Measurements from ENCODE around the gene GRM3. TPM values are rescaled to one million over a fixed set of nuclear protein-coding genes. Genes with fewer than 3 reads are reported as not detected.

The GRM3 gene
- total RNA-seq, 1 donor from 2014 or later = not detected

DNA sequence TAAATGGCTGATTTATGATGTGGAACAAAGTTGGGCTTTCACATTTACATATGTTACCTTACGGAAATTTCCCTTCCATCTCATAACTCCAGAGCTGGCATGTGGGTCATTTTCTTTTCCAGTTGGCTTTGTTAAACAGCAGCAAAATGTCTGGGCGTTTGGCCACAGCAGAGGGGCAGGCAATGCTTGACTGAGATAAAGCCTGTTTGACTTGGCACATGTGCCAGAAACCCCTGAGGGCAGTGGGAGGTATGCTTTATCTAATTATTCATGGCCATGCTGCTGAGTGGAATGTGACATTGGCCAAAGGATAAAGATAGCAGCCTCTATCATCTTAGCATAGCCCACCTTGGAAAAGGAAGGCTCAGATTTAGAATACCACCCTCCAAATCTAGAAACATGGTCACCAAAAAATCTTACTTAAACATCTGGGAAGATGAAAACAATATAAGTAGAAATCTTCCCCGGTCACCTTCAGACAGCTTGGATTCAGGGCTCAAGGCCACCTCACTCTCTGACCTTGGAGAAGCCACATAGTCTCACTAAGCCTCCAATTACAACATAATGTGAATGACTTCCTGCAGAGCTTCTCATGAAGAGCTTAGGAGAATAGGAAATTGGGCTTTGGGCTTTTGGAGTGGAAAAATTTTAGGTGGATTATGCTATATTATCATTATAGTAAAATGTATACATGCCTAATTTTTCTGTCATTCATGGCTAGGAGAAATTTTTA, 101.5 kb downstream of the GRM3 start:
- no peak overlapping the region for H3K27ac ChIP-seq (replicated peaks)
- DNase-seq = no peak
- no peaks in the 10 kb centered on the region for H3K9me3 ChIP-seq (replicated peaks)
- H3K4me1 ChIP-seq = no peaks in the 10 kb centered on the region
- TF ChIP-seq, protein P1, sequence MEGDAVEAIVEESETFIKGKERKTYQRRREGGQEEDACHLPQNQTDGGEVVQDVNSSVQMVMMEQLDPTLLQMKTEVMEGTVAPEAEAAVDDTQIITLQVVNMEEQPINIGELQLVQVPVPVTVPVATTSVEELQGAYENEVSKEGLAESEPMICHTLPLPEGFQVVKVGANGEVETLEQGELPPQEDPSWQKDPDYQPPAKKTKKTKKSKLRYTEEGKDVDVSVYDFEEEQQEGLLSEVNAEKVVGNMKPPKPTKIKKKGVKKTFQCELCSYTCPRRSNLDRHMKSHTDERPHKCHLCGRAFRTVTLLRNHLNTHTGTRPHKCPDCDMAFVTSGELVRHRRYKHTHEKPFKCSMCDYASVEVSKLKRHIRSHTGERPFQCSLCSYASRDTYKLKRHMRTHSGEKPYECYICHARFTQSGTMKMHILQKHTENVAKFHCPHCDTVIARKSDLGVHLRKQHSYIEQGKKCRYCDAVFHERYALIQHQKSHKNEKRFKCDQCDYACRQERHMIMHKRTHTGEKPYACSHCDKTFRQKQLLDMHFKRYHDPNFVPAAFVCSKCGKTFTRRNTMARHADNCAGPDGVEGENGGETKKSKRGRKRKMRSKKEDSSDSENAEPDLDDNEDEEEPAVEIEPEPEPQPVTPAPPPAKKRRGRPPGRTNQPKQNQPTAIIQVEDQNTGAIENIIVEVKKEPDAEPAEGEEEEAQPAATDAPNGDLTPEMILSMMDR (IDR thresholded peaks at IDR 0.05; ENCODE audit: borderline replicate concordance) = no peak
- intact Hi-C loops (cut with micrococcal nuclease) = no loop called here
- no peaks in the 10 kb centered on the region for H3K27me3 ChIP-seq (ENCODE audit: low read depth)
- no peaks in the 10 kb centered on the region for H3K36me3 ChIP-seq
- H3K4me3 ChIP-seq = no peak overlapping the region

DNA sequence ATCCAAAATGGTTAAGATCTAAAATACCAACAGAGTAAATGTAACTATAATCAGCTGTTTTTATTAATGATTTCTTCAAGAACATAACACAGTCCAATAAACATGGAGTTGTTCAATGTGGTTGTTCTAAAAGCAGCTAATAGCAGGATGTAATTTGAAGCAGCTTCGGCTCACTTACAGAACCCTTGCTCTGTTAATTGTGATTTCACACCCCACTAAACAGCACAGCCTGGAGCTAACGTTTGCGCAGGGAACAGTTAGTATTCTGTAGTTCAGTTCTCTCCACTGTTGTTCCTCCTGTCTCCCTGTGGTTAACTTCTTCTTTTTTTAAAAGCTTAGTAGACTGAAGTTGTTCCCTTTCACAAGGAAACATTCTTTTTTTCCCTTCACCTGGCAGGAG, 104.0 kb downstream of the GRM3 start:
- intact Hi-C loops (cut with micrococcal nuclease) = no loop called here
- no peaks in the 10 kb centered on the region for H3K36me3 ChIP-seq
- H3K27me3 ChIP-seq (ENCODE audit: low read depth) = no peaks in the 10 kb centered on the region
- no peak overlapping the region for H3K4me3 ChIP-seq
- DNase-seq = no peak
- H3K4me1 ChIP-seq = no peaks in the 10 kb centered on the region
- H3K27ac ChIP-seq (replicated peaks) = no peak overlapping the region
- TF ChIP-seq, protein P1 (IDR thresholded peaks at IDR 0.05; ENCODE audit: borderline replicate concordance) = no peak
- no peaks in the 10 kb centered on the region for H3K9me3 ChIP-seq (replicated peaks)

GRCh38 chr7:86748201-86748600, 104.5 kb downstream of the GRM3 start:
- no peak overlapping the region for H3K4me3 ChIP-seq
- DNase-seq = no peak
- TF ChIP-seq, protein P1 (IDR thresholded peaks at IDR 0.05; ENCODE audit: borderline replicate concordance) = no peak
- intact Hi-C loops (cut with micrococcal nuclease) = no loop called here
- no peak overlapping the region for H3K27ac ChIP-seq (replicated peaks)
- H3K36me3 ChIP-seq = no peaks in the 10 kb centered on the region
- H3K4me1 ChIP-seq = no peaks in the 10 kb centered on the region
- H3K9me3 ChIP-seq (replicated peaks) = no peaks in the 10 kb centered on the region
- H3K27me3 ChIP-seq (ENCODE audit: low read depth) = no peaks in the 10 kb centered on the region

- TF ChIP-seq, protein P1 (IDR thresholded peaks at IDR 0.05; ENCODE audit: borderline replicate concordance) = no peak
- intact Hi-C loops (cut with micrococcal nuclease) = no loop called here
- H3K36me3 ChIP-seq = no peaks in the 10 kb centered on the region
- no peak overlapping the region for H3K4me3 ChIP-seq
- H3K4me1 ChIP-seq = no peaks in the 10 kb centered on the region
- no peaks in the 10 kb centered on the region for H3K9me3 ChIP-seq (replicated peaks)
- H3K27ac ChIP-seq (replicated peaks) = no peak overlapping the region
- H3K27me3 ChIP-seq (ENCODE audit: low read depth) = no peaks in the 10 kb centered on the region
- no peak for DNase-seq
Measured at GRCh38 chr7:86748843-86749719, 105.4 kb downstream of the GRM3 start.

DNA sequence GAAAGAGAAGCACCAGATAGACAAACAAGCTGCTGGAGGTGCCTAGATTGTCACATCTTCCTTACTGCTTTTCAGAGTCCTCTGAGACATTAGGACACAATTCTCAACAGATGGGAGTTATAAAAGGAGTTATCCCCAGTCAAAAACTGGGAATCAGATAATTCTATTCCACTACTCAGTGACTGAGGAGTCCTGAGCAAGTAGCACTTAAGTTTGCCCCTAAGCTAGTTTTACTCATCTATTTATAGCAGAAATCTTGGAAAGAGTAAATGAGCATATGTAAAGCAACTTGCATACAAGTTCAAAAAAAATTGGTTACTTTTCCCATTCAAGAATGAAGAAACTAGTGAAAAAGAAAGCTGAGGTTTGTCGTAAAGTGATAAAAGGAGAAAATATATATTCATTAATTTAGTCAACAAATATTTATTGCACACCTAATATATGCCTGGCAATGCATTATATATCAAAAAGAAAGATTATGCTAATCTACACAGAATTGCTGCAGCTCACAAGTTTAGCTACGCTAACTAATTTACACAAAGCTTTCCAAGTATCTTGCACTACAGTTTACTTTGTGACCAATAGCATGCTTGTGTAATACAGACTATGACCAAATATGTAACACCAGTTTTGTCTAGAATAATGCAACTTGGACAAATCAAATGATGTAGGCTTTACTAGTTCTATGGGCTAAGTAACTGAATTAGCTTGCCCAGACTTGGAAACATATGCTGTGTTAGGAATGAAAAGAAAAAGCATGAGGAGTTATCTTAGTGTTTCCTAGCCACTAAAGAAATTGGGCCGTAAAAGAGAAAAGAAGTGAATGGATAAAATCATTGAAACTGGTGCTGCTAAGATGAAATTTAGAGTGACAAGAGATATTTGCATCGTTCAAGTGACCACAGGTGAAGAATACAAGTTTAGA, 106.3 kb downstream of the GRM3 start:
- Histone ChIP-seq H3K9me3 (replicated peaks) (no peaks in the 10 kb centered on the region), H3K4me1 (no peaks in the 10 kb centered on the region), H3K4me3 (no peak overlapping the region), H3K27me3 (ENCODE audit: low read depth) (no peaks in the 10 kb centered on the region), H3K36me3 (no peaks in the 10 kb centered on the region), H3K27ac (replicated peaks) (no peak overlapping the region)
- no peak for DNase-seq
- TF ChIP-seq, protein P1 (IDR thresholded peaks at IDR 0.05; ENCODE audit: borderline replicate concordance) = no peak
- intact Hi-C loops (cut with micrococcal nuclease) = no loop called here
